GM19455 (cell line): ENCODE data around the gene CUX1.
"Not testable (repeated sequence)": the region's sequence is repeated elsewhere in the genome, so short reads cannot be mapped to it uniquely, and the experiment has no call there.

ENCODE experiments used
- ATAC-seq: cut with Tn5 transposase; IDR thresholded peaks from one replicate; pipeline ENCODE4 v1.9.1; 2021; ENCODE audit not compliant: unreplicated experiment

CUX1 gene

GRCh38 chr7:101913247-101913721 lies 95.9 kb downstream of the CUX1 start:
- ATAC-seq, result no peak

GRCh38 chr7:101913851-101914250 lies 96.4 kb downstream of the CUX1 start:
- ATAC-seq, result no peak

GRCh38 chr7:101915000-101915399 lies 97.6 kb downstream of the CUX1 start:
- ATAC-seq, result no peak

GRCh38 chr7:101916041-101916800 lies 98.8 kb downstream of the CUX1 start:
- ATAC-seq, result no peak

GRCh38 chr7:101916876-101917275 lies 99.5 kb downstream of the CUX1 start:
- ATAC-seq, result no peak

GRCh38 chr7:101917566-101917965 lies 100.1 kb downstream of the CUX1 start:
- no peak for ATAC-seq

GRCh38 chr7:101918426-101918825 lies 101.0 kb downstream of the CUX1 start:
- no peak for ATAC-seq

GRCh38 chr7:101919363-101920115 lies 102.1 kb downstream of the CUX1 start:
- ATAC-seq, result no peak

GRCh38 chr7:101921061-101921460 lies 103.6 kb downstream of the CUX1 start:
- no peak for ATAC-seq

GRCh38 chr7:101921546-101922489 lies 104.4 kb downstream of the CUX1 start:
- ATAC-seq, result not testable (repeated sequence)

GRCh38 chr7:101922631-101923601 lies 105.5 kb downstream of the CUX1 start:
- ATAC-seq, result no peak

GRCh38 chr7:101923602-101923985 lies 106.2 kb downstream of the CUX1 start:
- ATAC-seq, result no peak

GRCh38 chr7:101924171-101924570 lies 106.7 kb downstream of the CUX1 start:
- ATAC-seq, result no peak

GRCh38 chr7:101926265-101926664 lies 108.8 kb downstream of the CUX1 start:
- ATAC-seq, result no peak

- no peak for ATAC-seq
Measured at GRCh38 chr7:101927389-101927788, 110.0 kb downstream of the CUX1 start.

- ATAC-seq, result no peak
Measured at GRCh38 chr7:101927802-101928201, 110.4 kb downstream of the CUX1 start.

- ATAC-seq, result no peak
Measured at GRCh38 chr7:101929256-101929655, 111.8 kb downstream of the CUX1 start.

- not testable (repeated sequence) for ATAC-seq
Measured at GRCh38 chr7:101929911-101930310, 112.5 kb downstream of the CUX1 start.

GRCh38 chr7:101932083-101932482 lies 114.7 kb downstream of the CUX1 start:
- ATAC-seq, result no peak

GRCh38 chr7:101933028-101933427 lies 115.6 kb downstream of the CUX1 start:
- no peak for ATAC-seq
